Kidney epithelial cell (primary cell): Measurements from ENCODE around the gene SHB. TPM values are rescaled to one million over a fixed set of nuclear protein-coding genes. Genes with fewer than 3 reads are reported as not detected.

ENCODE experiments used
- DNase-seq: peaks from one replicate; pipeline ENCODE4 v3.0.0-alpha.2; 2010; ENCODE audit warnings: low read depth
- H3K27me3 ChIP-seq: 2 replicates; pipeline ENCODE4 v1.6.0; 2011; ENCODE audit warnings: low read length; ENCODE audit not compliant: control insufficient read depth, insufficient read depth
- H3K36me3 ChIP-seq: 2 replicates; pipeline ENCODE4 v1.5.1; 2011; ENCODE audit warnings: low read length; ENCODE audit not compliant: control insufficient read depth, insufficient read depth
- H3K4me3 ChIP-seq: 2 replicates; pipeline ENCODE4 v1.5.1; 2011; ENCODE audit warnings: low read depth, mild to moderate bottlenecking, control low read depth, low read length
- total RNA-seq: library from RNA; depleted of rRNA; stranded (reverse); fragments of >200 nt; gene quantifications from 2 replicates; pipeline ENCODE4 v1.2.3, GENCODE V29; 2015
- TF ChIP-seq, protein P1 (sequence below): IDR thresholded peaks from 2 replicates; pipeline ENCODE4 v1.5.1; 2011; ENCODE audit warnings: mild to moderate bottlenecking, moderate library complexity, low read length, control low read depth, inconsistent platforms; ENCODE audit not compliant: insufficient read depth, poor library complexity, severe bottlenecking

Gene SHB
- total RNA-seq, 1 donor from 2014 or later = 39.1 TPM

DNA sequence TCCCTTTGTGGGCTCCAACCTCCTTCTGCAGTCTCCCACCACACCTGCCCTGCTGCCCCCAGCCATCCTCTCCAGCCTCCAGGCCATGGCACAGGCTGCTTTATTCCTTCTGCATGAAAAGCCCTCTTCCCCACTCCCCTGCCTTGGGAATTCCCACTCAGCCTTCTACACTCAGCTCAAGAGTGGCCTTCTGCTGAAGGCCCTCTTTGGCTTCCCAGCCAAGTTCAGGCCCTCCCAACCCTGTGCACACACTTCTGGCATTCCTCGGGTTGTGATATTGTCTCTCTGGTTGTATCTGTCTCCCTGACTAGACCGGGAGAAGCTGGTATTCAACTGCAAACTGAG lies 5.7 kb downstream of the SHB start:
- TF ChIP-seq, protein P1, sequence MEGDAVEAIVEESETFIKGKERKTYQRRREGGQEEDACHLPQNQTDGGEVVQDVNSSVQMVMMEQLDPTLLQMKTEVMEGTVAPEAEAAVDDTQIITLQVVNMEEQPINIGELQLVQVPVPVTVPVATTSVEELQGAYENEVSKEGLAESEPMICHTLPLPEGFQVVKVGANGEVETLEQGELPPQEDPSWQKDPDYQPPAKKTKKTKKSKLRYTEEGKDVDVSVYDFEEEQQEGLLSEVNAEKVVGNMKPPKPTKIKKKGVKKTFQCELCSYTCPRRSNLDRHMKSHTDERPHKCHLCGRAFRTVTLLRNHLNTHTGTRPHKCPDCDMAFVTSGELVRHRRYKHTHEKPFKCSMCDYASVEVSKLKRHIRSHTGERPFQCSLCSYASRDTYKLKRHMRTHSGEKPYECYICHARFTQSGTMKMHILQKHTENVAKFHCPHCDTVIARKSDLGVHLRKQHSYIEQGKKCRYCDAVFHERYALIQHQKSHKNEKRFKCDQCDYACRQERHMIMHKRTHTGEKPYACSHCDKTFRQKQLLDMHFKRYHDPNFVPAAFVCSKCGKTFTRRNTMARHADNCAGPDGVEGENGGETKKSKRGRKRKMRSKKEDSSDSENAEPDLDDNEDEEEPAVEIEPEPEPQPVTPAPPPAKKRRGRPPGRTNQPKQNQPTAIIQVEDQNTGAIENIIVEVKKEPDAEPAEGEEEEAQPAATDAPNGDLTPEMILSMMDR = no peak
- Histone ChIP-seq H3K27me3 (no peaks in the 10 kb centered on the region), H3K36me3 (peaks cover 3% of the 10 kb centered on the region), H3K4me3 (no peak overlapping the region)
- no peak for DNase-seq

DNA sequence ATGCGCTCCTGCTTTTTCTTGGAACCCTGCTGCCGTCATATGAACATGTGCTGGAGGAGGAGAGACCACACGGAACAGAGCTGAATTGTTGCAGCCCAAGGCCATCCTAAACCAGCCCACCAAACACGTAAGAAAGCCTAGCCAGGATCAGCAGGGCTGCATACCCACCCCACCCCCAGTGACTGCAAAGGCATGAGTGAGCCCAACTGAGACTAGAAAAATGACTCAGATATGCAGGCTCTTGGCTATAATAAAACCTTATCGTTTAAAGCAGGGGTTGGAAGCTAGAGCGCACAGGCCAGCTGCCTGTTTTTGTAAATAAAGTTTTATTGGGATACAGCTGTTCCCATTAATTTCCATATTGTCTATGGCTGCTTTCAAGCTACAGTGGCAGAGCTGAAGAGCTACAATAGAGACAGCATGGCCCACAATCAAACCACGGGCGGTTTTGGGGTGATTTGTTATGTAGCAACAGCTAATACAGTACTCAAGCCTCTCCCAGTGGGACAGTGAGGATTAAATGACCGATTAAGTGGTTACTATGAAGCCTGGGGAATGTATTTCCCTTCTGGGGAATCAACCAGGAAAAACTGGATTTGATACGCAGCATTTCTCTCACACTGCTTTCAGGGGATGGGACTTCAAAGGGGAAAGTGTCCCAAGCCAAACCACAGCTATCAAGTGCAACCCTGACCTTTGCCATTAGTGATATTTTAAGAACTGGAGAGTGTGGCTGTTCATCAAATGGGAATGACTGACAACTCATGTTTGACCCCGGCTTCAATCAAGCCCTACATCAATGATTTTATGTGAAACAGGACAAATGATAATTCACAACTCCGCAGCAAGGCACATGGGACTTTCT lies 6.3 kb downstream of the SHB start:
- TF ChIP-seq, protein P1 = no peak
- Histone ChIP-seq H3K36me3 (peaks cover 3% of the 10 kb centered on the region), H3K4me3 (no peak overlapping the region), H3K27me3 (no peaks in the 10 kb centered on the region)
- DNase-seq = no peak

DNA sequence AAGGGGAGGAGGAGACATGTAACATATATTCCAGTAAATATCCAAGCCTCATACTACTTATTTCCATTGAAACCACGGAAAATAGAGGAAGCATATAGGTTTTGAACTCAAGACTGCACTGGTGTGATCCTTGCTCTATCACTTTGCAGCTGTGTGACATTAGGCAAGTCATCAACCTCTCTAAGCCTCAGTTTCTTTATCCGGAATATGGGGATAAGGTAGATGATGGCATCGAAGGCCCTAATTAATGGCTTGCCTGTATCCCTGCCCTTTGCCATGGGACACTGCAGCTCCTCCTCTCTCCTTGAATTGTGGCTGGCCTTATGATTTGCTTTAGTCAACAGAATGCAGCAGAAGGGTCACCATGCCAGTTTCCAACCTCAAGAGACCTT lies 6.9 kb downstream of the SHB start:
- TF ChIP-seq, protein P1 = no peak
- DNase-seq = no peak
- Histone ChIP-seq H3K27me3 (no peaks in the 10 kb centered on the region), H3K4me3 (no peak overlapping the region), H3K36me3 (peaks cover 3% of the 10 kb centered on the region)

DNA sequence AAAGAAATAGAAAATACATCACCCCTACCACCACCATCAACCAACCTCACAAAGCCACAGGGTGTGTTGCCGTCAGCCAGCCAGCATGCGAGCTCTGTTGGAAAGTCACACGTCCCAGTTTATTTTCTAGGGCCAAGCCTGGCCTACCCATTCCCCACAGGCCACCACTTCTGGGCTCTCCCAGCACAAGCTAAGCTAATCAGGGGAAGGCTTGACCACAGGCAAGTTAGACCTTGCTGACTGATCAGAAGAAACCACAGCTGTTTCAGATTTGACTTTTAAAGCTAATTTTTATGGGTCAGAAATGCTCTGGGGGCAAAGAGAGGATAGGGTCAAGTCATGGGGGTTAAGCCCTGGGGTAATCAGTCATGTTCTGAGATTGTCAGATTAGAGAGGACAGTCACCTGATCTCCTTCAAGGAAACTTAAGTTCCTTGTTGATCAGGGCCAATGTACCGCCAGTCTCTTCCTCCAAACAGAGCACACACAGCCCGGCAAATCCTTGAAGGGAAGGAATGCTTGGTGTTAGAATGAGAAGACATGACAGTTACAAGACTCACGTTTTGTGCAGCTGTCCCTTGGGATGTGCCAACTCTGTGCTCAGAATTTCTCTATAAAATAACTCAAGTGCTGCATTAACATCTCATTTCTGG lies 7.6 kb downstream of the SHB start:
- Histone ChIP-seq H3K27me3 (no peaks in the 10 kb centered on the region), H3K4me3 (no peak overlapping the region), H3K36me3 (peaks cover 3% of the 10 kb centered on the region)
- no peak for DNase-seq
- TF ChIP-seq, protein P1 = no peak

DNA sequence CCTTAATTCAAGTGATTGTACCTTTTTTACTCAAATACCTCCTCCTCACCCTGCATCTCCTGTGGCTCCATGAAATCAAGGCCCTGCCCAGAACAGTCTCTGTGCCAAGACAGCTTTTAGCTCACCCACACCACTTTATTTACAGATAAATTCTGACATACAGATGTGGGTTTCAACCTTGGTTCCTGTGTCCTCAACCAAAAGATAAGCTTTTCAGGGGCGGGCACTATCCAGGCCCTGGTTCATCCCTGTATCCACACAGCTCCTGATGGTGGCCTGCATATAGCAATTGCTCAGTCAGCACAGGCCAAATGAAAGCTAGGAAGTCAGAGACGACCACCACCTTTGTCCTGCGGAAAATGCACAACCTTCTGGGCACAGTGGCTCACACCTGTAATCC lies 8.3 kb downstream of the SHB start:
- DNase-seq = no peak

More for the DNA sequence above, 8.3 kb downstream of the SHB start:
- no peaks in the 10 kb centered on the region for H3K27me3 ChIP-seq
- TF ChIP-seq, protein P1 = no peak
- H3K36me3 ChIP-seq = peaks cover 3% of the 10 kb centered on the region
- H3K4me3 ChIP-seq = no peak overlapping the region
